HUDEP-2 (cell line): ENCODE results near the gene RNGTT.

Experiments used
- DNase-seq, 76 experiments: peaks; one replicate each; lab custom pipeline; 2025; ENCODE audit not compliant: unreplicated experiment in 76 of 76; lab: John Stamatoyannopoulos, UW

The RNGTT gene

GRCh38 chr6:88671624-88672023 is 291.8 kb downstream of the RNGTT start:
- no peak for DNase-seq

GRCh38 chr6:88670369-88670768 is 293.0 kb downstream of the RNGTT start:
- DNase-seq, result no peak

GRCh38 chr6:88669475-88669874 is 293.9 kb downstream of the RNGTT start:
- no peak for DNase-seq

GRCh38 chr6:88666901-88667300 is 296.5 kb downstream of the RNGTT start:
- DNase-seq, result no peak

GRCh38 chr6:88665131-88665530 is 298.3 kb downstream of the RNGTT start:
- DNase-seq, result no peak

GRCh38 chr6:88663801-88664200 is 299.6 kb downstream of the RNGTT start:
- no peak for DNase-seq

- DNase-seq, result no peak
Measured at GRCh38 chr6:88662653-88663174, 300.7 kb downstream of the RNGTT start.

- DNase-seq, result peak in 4 of 76 experiments; percentile 11 to 39 (median 24)
Measured at GRCh38 chr6:88662163-88662580, 301.2 kb downstream of the RNGTT start.

GRCh38 chr6:88661136-88661535 is 302.3 kb downstream of the RNGTT start:
- DNase-seq, result no peak

- DNase-seq, result no peak
Measured at GRCh38 chr6:88655586-88655985, 307.8 kb downstream of the RNGTT start.

GRCh38 chr6:88653936-88654335 is 309.5 kb downstream of the RNGTT start:
- DNase-seq, result no peak

- DNase-seq, result no peak
Measured at GRCh38 chr6:88651400-88651799, 312.0 kb downstream of the RNGTT start.

- DNase-seq, result no peak
Measured at GRCh38 chr6:88650979-88651378, 312.4 kb downstream of the RNGTT start.

- no peak for DNase-seq
Measured at GRCh38 chr6:88650029-88650619, 313.3 kb downstream of the RNGTT start.

GRCh38 chr6:88641178-88641903 is 322.1 kb downstream of the RNGTT start:
- DNase-seq, result no peak

GRCh38 chr6:88637761-88638545 is 325.5 kb downstream of the RNGTT start:
- DNase-seq, result no peak

- no peak for DNase-seq
Measured at GRCh38 chr6:88636871-88637270, 326.5 kb downstream of the RNGTT start.

GRCh38 chr6:88633782-88634181 is 329.6 kb downstream of the RNGTT start:
- no peak for DNase-seq

- no peak for DNase-seq
Measured at GRCh38 chr6:88631830-88632229, 331.6 kb downstream of the RNGTT start.

- DNase-seq, result peak in 12 of 76 experiments; percentile 3 to 30 (median 12)
Measured at GRCh38 chr6:88629838-88630494, 333.5 kb downstream of the RNGTT start.

- DNase-seq, result no peak
Measured at GRCh38 chr6:88626460-88626859, 337.0 kb downstream of the RNGTT start.
